ENCODE data around the gene DNAJB9. TPM values are rescaled to one million over a fixed set of nuclear protein-coding genes. Genes with fewer than 3 reads are reported as not detected.

Gene DNAJB9
- polyA plus RNA-seq, 2 of the 4 experiments (the other 2 are of a cell fraction): 14.8 to 16.2 TPM

- Histone ChIP-seq H3K4me3 (no peak overlapping the region), H3K9me3 (no peaks in the 10 kb centered on the region), H3K27ac (no peak overlapping the region), H3K4me2 (no peak overlapping the region), H3K4me1 (no peaks in the 10 kb centered on the region)
- no peak for ATAC-seq
- POLR2A ChIA-PET: interaction anchor here (0.9 kb wide), 1 partner anchor 28 kb away, joined by 3 read pairs; the partner anchor contains the start of gene DNAJB9
- CTCF ChIA-PET: no interaction called here
- TF ChIP-seq CTCF (IDR thresholded peaks at IDR 0.05) (no peak), ZC3H11A (IDR thresholded peaks at IDR 0.05) (no peak), JUNB (IDR thresholded peaks at IDR 0.05) (no peak), PHF8 (IDR thresholded peaks at IDR 0.05; ENCODE audit: borderline replicate concordance, low read depth) (no peak)
- TF ChIP-seq, protein P1, sequence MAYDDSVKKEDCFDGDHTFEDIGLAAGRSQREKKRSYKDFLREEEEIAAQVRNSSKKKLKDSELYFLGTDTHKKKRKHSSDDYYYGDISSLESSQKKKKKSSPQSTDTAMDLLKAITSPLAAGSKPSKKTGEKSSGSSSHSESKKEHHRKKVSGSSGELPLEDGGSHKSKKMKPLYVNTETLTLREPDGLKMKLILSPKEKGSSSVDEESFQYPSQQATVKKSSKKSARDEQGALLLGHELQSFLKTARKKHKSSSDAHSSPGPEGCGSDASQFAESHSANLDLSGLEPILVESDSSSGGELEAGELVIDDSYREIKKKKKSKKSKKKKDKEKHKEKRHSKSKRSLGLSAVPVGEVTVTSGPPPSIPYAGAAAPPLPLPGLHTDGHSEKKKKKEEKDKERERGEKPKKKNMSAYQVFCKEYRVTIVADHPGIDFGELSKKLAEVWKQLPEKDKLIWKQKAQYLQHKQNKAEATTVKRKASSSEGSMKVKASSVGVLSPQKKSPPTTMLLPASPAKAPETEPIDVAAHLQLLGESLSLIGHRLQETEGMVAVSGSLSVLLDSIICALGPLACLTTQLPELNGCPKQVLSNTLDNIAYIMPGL (CRISPR knock-in tag; IDR thresholded peaks at IDR 0.05; ENCODE audit: borderline replicate concordance): no peak
- FAIRE-seq: no peak
- 72% methylated on average over 2 of the region's 2 CpGs for WGBS (ENCODE audit: missing lambda C conversion rate)
- no peak for DNase-seq (ENCODE audit: low read depth in 1 of 2, low spot score in 1 of 2)
These were observed 28.5 kb downstream of the DNAJB9 start for GRCh38 chr7:108598153-108598552.

GRCh38 chr7:108598914-108599580 is 29.4 kb downstream of the DNAJB9 start:
- 57% methylated on average over 6 of the region's 6 CpGs for WGBS (ENCODE audit: missing lambda C conversion rate)
- FAIRE-seq (no peak), DNase-seq (ENCODE audit: low read depth in 1 of 2, low spot score in 1 of 2) (no peak), ATAC-seq (no peak)
- ChIA-PET CTCF (no interaction called here), POLR2A (no interaction called here)
- H3K9me3 ChIP-seq: no peaks in the 10 kb centered on the region
- H3K27ac ChIP-seq: no peak overlapping the region
- no peak overlapping the region for H3K4me2 ChIP-seq
- TF ChIP-seq, protein P2, sequence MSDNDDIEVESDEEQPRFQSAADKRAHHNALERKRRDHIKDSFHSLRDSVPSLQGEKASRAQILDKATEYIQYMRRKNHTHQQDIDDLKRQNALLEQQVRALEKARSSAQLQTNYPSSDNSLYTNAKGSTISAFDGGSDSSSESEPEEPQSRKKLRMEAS (IDR thresholded peaks at IDR 0.05): no peak
- TF ChIP-seq FOSB (CRISPR knock-in tag; IDR thresholded peaks at IDR 0.05): no peak
- no peak for TF ChIP-seq ZSCAN20 (CRISPR knock-in tag; IDR thresholded peaks at IDR 0.05)
- no peak for TF ChIP-seq POLR2A (IDR thresholded peaks at IDR 0.05; ENCODE audit: low read length)
- TF ChIP-seq, protein P1 (CRISPR knock-in tag; IDR thresholded peaks at IDR 0.05; ENCODE audit: borderline replicate concordance): no peak
- no peak for TF ChIP-seq NPAS2 (CRISPR knock-in tag; IDR thresholded peaks at IDR 0.05; ENCODE audit: borderline replicate concordance)
- no peak for TF ChIP-seq RARB (CRISPR knock-in tag; IDR thresholded peaks at IDR 0.05)
- TF ChIP-seq FOXS1 (CRISPR knock-in tag; IDR thresholded peaks at IDR 0.05): no peak
- TF ChIP-seq CHD4 (IDR thresholded peaks at IDR 0.05; ENCODE audit: borderline replicate concordance): no peak
- no peak for TF ChIP-seq RFX5 (IDR thresholded peaks at IDR 0.05)
- TF ChIP-seq HEYL (CRISPR knock-in tag; IDR thresholded peaks at IDR 0.05): no peak
- no peaks in the 10 kb centered on the region for H3K4me1 ChIP-seq
- no peak overlapping the region for H3K4me3 ChIP-seq

GRCh38 chr7:108600399-108600798 is 30.7 kb downstream of the DNAJB9 start:
- WGBS (ENCODE audit: missing lambda C conversion rate): 8% methylated on average over 1 of the region's 1 CpG

More at GRCh38 chr7:108600399-108600798, 30.7 kb downstream of the DNAJB9 start:
- Histone ChIP-seq H3K4me2 (no peak overlapping the region), H3K4me3 (no peak overlapping the region), H3K27ac (no peak overlapping the region), H3K9me3 (no peaks in the 10 kb centered on the region), H3K4me1 (no peaks in the 10 kb centered on the region)
- ATAC-seq: no peak
- FAIRE-seq: no peak
- ChIA-PET CTCF (no interaction called here), POLR2A (no interaction called here)
- DNase-seq (ENCODE audit: low read depth in 1 of 2, low spot score in 1 of 2): no peak
- no peak for TF ChIP-seq HOXA7 (CRISPR knock-in tag; IDR thresholded peaks at IDR 0.05)
- TF ChIP-seq ZSCAN20 (CRISPR knock-in tag; IDR thresholded peaks at IDR 0.05): no peak
- TF ChIP-seq RFX5 (IDR thresholded peaks at IDR 0.05): no peak
- TF ChIP-seq ZFP36 (IDR thresholded peaks at IDR 0.05; ENCODE audit: borderline replicate concordance, partially characterized antibody): no peak
- no peak for TF ChIP-seq RNF2 (IDR thresholded peaks at IDR 0.05; ENCODE audit: borderline replicate concordance, low read depth)
- TF ChIP-seq FOXS1 (CRISPR knock-in tag; IDR thresholded peaks at IDR 0.05): no peak
- TF ChIP-seq ELK1 (IDR thresholded peaks at IDR 0.05; ENCODE audit: low read depth, low read length): no peak
- TF ChIP-seq FOSB (CRISPR knock-in tag; IDR thresholded peaks at IDR 0.05): no peak
- TF ChIP-seq GATA3 (IDR thresholded peaks at IDR 0.05; ENCODE audit: borderline replicate concordance): no peak
- no peak for TF ChIP-seq POLR2A (IDR thresholded peaks at IDR 0.05; ENCODE audit: low read length)
